Hepatocyte (in vitro differentiated cells): ENCODE results near the gene RNASE3.

Experiments used
- EZH2phosphoT487 ChIP-seq: fragments of 200-600 bp; sonication (generic); IDR thresholded peaks from one replicate; pipeline ENCODE4 v1.6.1; 2018; ENCODE audit warnings: antibody characterized with exemption, mild to moderate bottlenecking, low read depth, moderate library complexity; ENCODE audit not compliant: unreplicated experiment, severe bottlenecking
- TF ChIP-seq, protein P1 (sequence below): fragments of 200-600 bp; sonication (generic); IDR thresholded peaks from 2 replicates; pipeline ENCODE4 v1.5.1; 2016; ENCODE audit warnings: antibody characterized with exemption, mild to moderate bottlenecking; ENCODE audit not compliant: poor library complexity

DNA sequence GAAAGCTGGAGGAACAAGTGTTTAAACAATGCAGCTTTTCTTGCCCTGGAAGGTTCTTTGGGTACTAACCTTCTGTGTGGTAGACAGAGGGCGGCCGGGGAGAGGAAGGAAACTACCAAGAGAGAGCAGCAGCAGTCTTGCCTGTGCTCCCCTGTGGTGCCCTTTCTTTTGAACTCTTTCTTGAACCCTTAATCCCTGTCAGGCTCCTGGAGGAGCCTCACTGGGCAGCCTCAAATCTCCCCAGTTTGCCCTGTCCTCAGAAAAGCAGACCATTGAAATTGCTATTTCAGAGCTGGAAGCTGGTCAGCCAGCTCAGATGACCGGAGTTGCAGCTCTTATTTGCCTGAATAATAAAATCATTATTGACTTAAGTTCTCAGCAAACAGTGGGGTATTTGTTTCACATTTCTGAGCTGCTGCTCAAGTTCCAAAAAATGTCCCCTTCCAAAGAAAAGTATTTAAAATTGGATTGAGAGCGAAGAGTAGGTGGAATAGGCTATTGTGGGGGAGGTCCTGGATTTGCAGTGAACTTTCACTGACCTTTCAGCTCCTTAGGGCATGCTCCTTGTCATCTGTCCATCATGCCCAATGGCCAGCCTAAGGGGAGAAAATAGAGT lies 42.1 kb upstream of the RNASE3 start:
- TF ChIP-seq, protein P1, sequence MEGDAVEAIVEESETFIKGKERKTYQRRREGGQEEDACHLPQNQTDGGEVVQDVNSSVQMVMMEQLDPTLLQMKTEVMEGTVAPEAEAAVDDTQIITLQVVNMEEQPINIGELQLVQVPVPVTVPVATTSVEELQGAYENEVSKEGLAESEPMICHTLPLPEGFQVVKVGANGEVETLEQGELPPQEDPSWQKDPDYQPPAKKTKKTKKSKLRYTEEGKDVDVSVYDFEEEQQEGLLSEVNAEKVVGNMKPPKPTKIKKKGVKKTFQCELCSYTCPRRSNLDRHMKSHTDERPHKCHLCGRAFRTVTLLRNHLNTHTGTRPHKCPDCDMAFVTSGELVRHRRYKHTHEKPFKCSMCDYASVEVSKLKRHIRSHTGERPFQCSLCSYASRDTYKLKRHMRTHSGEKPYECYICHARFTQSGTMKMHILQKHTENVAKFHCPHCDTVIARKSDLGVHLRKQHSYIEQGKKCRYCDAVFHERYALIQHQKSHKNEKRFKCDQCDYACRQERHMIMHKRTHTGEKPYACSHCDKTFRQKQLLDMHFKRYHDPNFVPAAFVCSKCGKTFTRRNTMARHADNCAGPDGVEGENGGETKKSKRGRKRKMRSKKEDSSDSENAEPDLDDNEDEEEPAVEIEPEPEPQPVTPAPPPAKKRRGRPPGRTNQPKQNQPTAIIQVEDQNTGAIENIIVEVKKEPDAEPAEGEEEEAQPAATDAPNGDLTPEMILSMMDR: no peak
- TF ChIP-seq EZH2phosphoT487: no peak
